Activated T-cell treated with anti-CD3 and anti-CD28 coated beads, Interleukin-2, amount 50 U/mL, for 24 hours (primary cell): ENCODE results near the gene ZNF697.
"Not testable (repeated sequence)": the region's sequence is repeated elsewhere in the genome, so short reads cannot be mapped to it uniquely, and the experiment has no call there.

Experiments
- DNase-seq: peaks from one replicate; pipeline ENCODE4 v3.0.0-alpha.2; 2020
- H3K27ac Mint-ChIP-seq: 2 replicates; pipeline ENCODE4 v1.8.0; 2020; ENCODE audit warnings: mild to moderate bottlenecking, mixed read lengths
- H3K27me3 Mint-ChIP-seq: 2 replicates; pipeline ENCODE4 v1.8.0; 2020; ENCODE audit warnings: mixed read lengths
- H3K36me3 Mint-ChIP-seq: 2 replicates; pipeline ENCODE4 v1.8.0; 2020; ENCODE audit warnings: low read depth, mixed read lengths
- H3K4me1 Mint-ChIP-seq: 2 replicates; pipeline ENCODE4 v1.8.0; 2020; ENCODE audit warnings: low read depth, mixed read lengths
- H3K4me3 Mint-ChIP-seq: 2 replicates; pipeline ENCODE4 v1.8.0; 2020; ENCODE audit warnings: mild to moderate bottlenecking, moderate library complexity, mixed read lengths
- H3K9me3 Mint-ChIP-seq: 2 replicates; pipeline ENCODE4 v1.8.0; 2020; ENCODE audit warnings: mixed read lengths

ZNF697 gene

GRCh38 chr1:119588621-119589020 lies 59.4 kb downstream of the ZNF697 start:
- no peaks in the 10 kb centered on the region for H3K36me3 Mint-ChIP-seq
- no peaks in the 10 kb centered on the region for H3K27me3 Mint-ChIP-seq
- H3K4me3 Mint-ChIP-seq: no peak overlapping the region
- no peaks in the 10 kb centered on the region for H3K9me3 Mint-ChIP-seq
- H3K4me1 Mint-ChIP-seq: no peaks in the 10 kb centered on the region
- H3K27ac Mint-ChIP-seq: no peak overlapping the region
- no peak for DNase-seq

GRCh38 chr1:119587341-119587740 lies 60.7 kb downstream of the ZNF697 start:
- Mint-ChIP-seq H3K9me3 (no peaks in the 10 kb centered on the region), H3K4me3 (no peak overlapping the region), H3K4me1 (no peaks in the 10 kb centered on the region), H3K36me3 (no peaks in the 10 kb centered on the region), H3K27me3 (no peaks in the 10 kb centered on the region), H3K27ac (no peak overlapping the region)
- no peak for DNase-seq

- H3K36me3 Mint-ChIP-seq, DNase-seq, H3K9me3 Mint-ChIP-seq, H3K27ac Mint-ChIP-seq, H3K4me1 Mint-ChIP-seq, H3K4me3 Mint-ChIP-seq, H3K27me3 Mint-ChIP-seq: not testable (repeated sequence)
These were observed 62.3 kb downstream of the ZNF697 start for GRCh38 chr1:119585801-119586200.

GRCh38 chr1:119582801-119583200 lies 65.3 kb downstream of the ZNF697 start:
- H3K36me3 Mint-ChIP-seq: no peaks in the 10 kb centered on the region
- H3K4me1 Mint-ChIP-seq: no peaks in the 10 kb centered on the region
- DNase-seq: peak; percentile 31
- no peak overlapping the region for H3K4me3 Mint-ChIP-seq
- H3K27ac Mint-ChIP-seq: no peak overlapping the region
- H3K27me3 Mint-ChIP-seq: no peaks in the 10 kb centered on the region
- no peaks in the 10 kb centered on the region for H3K9me3 Mint-ChIP-seq

GRCh38 chr1:119581076-119581475 lies 67.0 kb downstream of the ZNF697 start:
- H3K27ac Mint-ChIP-seq, H3K4me3 Mint-ChIP-seq, H3K36me3 Mint-ChIP-seq, H3K4me1 Mint-ChIP-seq, H3K9me3 Mint-ChIP-seq, H3K27me3 Mint-ChIP-seq, DNase-seq: not testable (repeated sequence)

DNA sequence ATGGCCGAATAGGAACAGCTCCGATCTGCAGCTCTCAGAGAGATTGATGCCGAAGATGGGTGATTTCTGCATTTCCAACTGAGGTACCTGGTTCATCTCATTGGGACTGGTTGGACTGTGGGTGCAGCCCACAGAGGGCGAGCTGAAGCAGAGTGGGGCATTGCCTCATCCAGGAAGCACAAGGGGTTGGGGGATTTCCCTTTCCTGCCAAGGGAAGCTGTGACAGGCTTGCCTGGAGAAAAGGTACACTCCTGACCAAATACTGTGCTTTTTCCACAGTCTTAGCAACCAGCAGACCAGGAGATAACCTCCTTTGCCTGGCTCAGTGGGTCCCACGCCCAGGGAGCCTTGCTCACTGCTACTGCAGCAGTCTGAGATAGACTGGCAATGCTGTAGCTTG lies 74.2 kb downstream of the ZNF697 start:
- Mint-ChIP-seq H3K27me3 (peaks cover 10% of the 10 kb centered on the region), H3K4me1 (no peaks in the 10 kb centered on the region), H3K27ac (no peak overlapping the region), H3K9me3 (no peaks in the 10 kb centered on the region), H3K36me3 (no peaks in the 10 kb centered on the region), H3K4me3 (no peak overlapping the region)
- no peak for DNase-seq

DNA sequence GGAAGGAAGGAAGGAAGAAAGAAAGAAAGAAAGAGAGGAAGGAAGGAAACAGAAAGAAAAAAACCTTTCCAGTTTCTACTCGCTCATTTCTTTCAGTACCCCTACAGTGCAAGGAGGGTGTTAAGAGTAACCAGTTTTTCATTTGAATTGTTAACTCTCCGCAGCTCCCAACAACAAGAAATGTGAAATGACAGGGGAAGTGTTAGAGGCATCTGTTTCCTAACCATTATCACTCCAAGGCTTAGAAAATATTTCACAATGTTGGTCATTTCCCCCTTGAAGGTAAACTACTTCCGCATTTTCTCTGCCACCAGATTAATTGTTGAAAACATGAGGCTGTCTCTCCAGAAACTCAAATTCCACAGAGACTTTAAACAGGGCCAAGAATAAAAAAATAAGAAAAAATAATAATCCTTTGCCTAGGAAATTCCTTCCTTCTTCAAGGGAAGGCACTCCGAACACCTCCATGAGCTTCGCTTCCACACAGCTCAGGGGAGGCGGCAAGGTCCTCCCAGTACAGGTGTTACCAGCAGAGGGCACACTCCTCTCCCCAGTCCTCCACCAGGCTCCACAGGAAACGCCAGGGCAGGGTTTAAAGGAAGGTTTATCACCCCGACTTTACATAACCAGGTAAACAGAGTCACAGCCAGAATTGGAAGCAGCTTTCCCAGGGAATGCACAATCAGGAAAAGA lies 78.0 kb downstream of the ZNF697 start:
- not testable (repeated sequence) for H3K27ac Mint-ChIP-seq, H3K9me3 Mint-ChIP-seq, H3K4me3 Mint-ChIP-seq, H3K36me3 Mint-ChIP-seq, DNase-seq, H3K4me1 Mint-ChIP-seq
- peaks cover 25% of the 10 kb centered on the region for H3K27me3 Mint-ChIP-seq
